NCI-H1105 treated with DMSO at 0.1 percent for 48 hours (cell line): ENCODE data around the gene ANKRD44.
A peak's percentile ranks its signal among the peaks of the same experiment; 100 is the strongest.
"Not testable (repeated sequence)": the region's sequence is repeated elsewhere in the genome, so short reads cannot be mapped to it uniquely, and the experiment has no call there.

ENCODE experiments used
- DNase-seq: peaks from one replicate; lab custom pipeline; 2025; lab: John Stamatoyannopoulos, UW

The ANKRD44 gene

GRCh38 chr2:197310271-197310985, at the start of gene ANKRD44:
TSS of gene ANKRD44 (minus strand) at chr2:197310780. CDS start at chr2:197310604, 176 bp downstream.
- DNase-seq: peak; percentile 70

GRCh38 chr2:197359859-197360258, 49.3 kb upstream of the ANKRD44 start:
- no peak for DNase-seq

GRCh38 chr2:197358931-197359330, 48.4 kb upstream of the ANKRD44 start:
- no peak for DNase-seq

GRCh38 chr2:197357986-197358385, 47.4 kb upstream of the ANKRD44 start:
- no peak for DNase-seq

- no peak for DNase-seq
These were observed 45.6 kb upstream of the ANKRD44 start for GRCh38 chr2:197356136-197356535.

GRCh38 chr2:197354169-197354558, 43.6 kb upstream of the ANKRD44 start:
- no peak for DNase-seq

GRCh38 chr2:197353393-197354168, 43.0 kb upstream of the ANKRD44 start:
- DNase-seq: no peak

- no peak for DNase-seq
These were observed 39.1 kb upstream of the ANKRD44 start for GRCh38 chr2:197349699-197350098.

- no peak for DNase-seq
These were observed 38.3 kb upstream of the ANKRD44 start for GRCh38 chr2:197348721-197349360.

- no peak for DNase-seq
These were observed 35.3 kb upstream of the ANKRD44 start for GRCh38 chr2:197345846-197346370.

GRCh38 chr2:197343968-197344367, 33.4 kb upstream of the ANKRD44 start:
- not testable (repeated sequence) for DNase-seq

- no peak for DNase-seq
These were observed 30.0 kb upstream of the ANKRD44 start for GRCh38 chr2:197340591-197340990.

GRCh38 chr2:197339496-197340220, 29.1 kb upstream of the ANKRD44 start:
- DNase-seq: no peak

- no peak for DNase-seq
These were observed 28.4 kb upstream of the ANKRD44 start for GRCh38 chr2:197339016-197339415.

- no peak for DNase-seq
These were observed 22.1 kb upstream of the ANKRD44 start for GRCh38 chr2:197332641-197333040.

- DNase-seq: no peak
These were observed 17.9 kb upstream of the ANKRD44 start for GRCh38 chr2:197328461-197328860.

- DNase-seq: no peak
These were observed 17.0 kb upstream of the ANKRD44 start for GRCh38 chr2:197327472-197328098.

GRCh38 chr2:197327073-197327471, 16.5 kb upstream of the ANKRD44 start:
- DNase-seq: no peak

- no peak for DNase-seq
These were observed 14.2 kb upstream of the ANKRD44 start for GRCh38 chr2:197324801-197325200.

- no peak for DNase-seq
These were observed 12.4 kb upstream of the ANKRD44 start for GRCh38 chr2:197322724-197323720.
